Suprapubic skin (tissue), 4 donors: ENCODE data around the gene SLC16A3. TPM values are rescaled to one million over a fixed set of nuclear protein-coding genes. Genes with fewer than 3 reads are reported as not detected.

Experiments used
- DNase-seq, 2 donors: peaks; one replicate each; pipeline ENCODE4 v3.0.0-alpha.2; 2019; ENCODE audit warnings: low spot score in 2 of 2
- H3K27ac ChIP-seq: fragments of 200-600 bp; sonication (generic); one replicate; pipeline ENCODE4 v1.5.1; 2019
- H3K27me3 ChIP-seq: fragments of 200-600 bp; sonication (generic); one replicate; pipeline ENCODE4 v1.5.1; 2019
- H3K36me3 ChIP-seq: fragments of 200-600 bp; sonication (generic); one replicate; pipeline ENCODE4 v1.5.1; 2019
- H3K4me1 ChIP-seq: fragments of 200-600 bp; sonication (generic); one replicate; pipeline ENCODE4 v1.5.1; 2019
- H3K4me3 ChIP-seq: fragments of 200-600 bp; sonication (generic); one replicate; pipeline ENCODE4 v1.5.1; 2019; ENCODE audit warnings: mild to moderate bottlenecking
- H3K9me3 ChIP-seq: fragments of 200-600 bp; sonication (generic); one replicate; pipeline ENCODE4 v1.5.1; 2019
- CTCF ChIP-seq, 2 donors: fragments of 200-600 bp in 1 of 2; fragments of 450-650 bp in 1 of 2; sonication (generic) in 1 of 2; IDR thresholded peaks; one replicate each; pipeline ENCODE4 v1.5.1; 2016 to 2019; ENCODE audit warnings: antibody characterized with exemption in 2 of 2, mild to moderate bottlenecking in 1 of 2, moderate library complexity in 1 of 2
- EP300 ChIP-seq: sonication (generic); formaldehyde crosslinking; IDR thresholded peaks from one replicate; pipeline ENCODE4 v1.6.1; 2017; ENCODE audit warnings: antibody characterized with exemption
- POLR2A ChIP-seq, 2 donors: fragments of 450-650 bp; IDR thresholded peaks; one replicate each; pipeline ENCODE4 v1.6.1; 2017; ENCODE audit warnings: antibody characterized with exemption in 2 of 2, mild to moderate bottlenecking in 2 of 2, moderate library complexity in 2 of 2
- POLR2AphosphoS5 ChIP-seq, 3 donors: sonication (generic); formaldehyde crosslinking; IDR thresholded peaks; one replicate each; pipeline ENCODE4 v1.6.1; 2017; ENCODE audit warnings: antibody characterized with exemption in 3 of 3
- WGBS: methylation state at CpG from one replicate; pipeline ENCODE4 v1.1.5; 2018; 5-methylcytosine and 5-hydroxymethylcytosine counted together
- total RNA-seq, 4 donors: library from RNA; depleted of rRNA; stranded (reverse); fragments of >200 nt; gene quantifications; one replicate each; pipeline ENCODE4 v1.1.0, GENCODE V29; 2016

Gene SLC16A3
- total RNA-seq, 4 donors from 2014 or later: 3.6 to 7.6 (median 4.5) TPM

- 6% methylated on average over 19 of the region's 42 CpGs for WGBS
- no peaks in the 10 kb centered on the region for H3K36me3 ChIP-seq
- peaks cover 26% of the 10 kb centered on the region for H3K27me3 ChIP-seq
- peak overlapping the region; percentile 78 for H3K27ac ChIP-seq
- DNase-seq: peak; percentile 85 to 87
- H3K4me1 ChIP-seq: peaks cover 69% of the 10 kb centered on the region
- TF ChIP-seq CTCF (IDR thresholded peaks at IDR 0.05): no peak
- TF ChIP-seq POLR2A (IDR thresholded peaks at IDR 0.05): no peak
- no peak for TF ChIP-seq POLR2AphosphoS5 (IDR thresholded peaks at IDR 0.05)
- TF ChIP-seq EP300: no peak
- H3K4me3 ChIP-seq: peak overlapping the region; percentile 61
- H3K9me3 ChIP-seq: no peaks in the 10 kb centered on the region
These were observed 2.9 kb downstream of the SLC16A3 start for GRCh38 chr17:82231562-82232321.

- peak overlapping the region; percentile 61 for H3K4me3 ChIP-seq
- no peaks in the 10 kb centered on the region for H3K9me3 ChIP-seq
- TF ChIP-seq POLR2AphosphoS5 (IDR thresholded peaks at IDR 0.05): no peak
- no peak for TF ChIP-seq CTCF (IDR thresholded peaks at IDR 0.05)
- no peak for TF ChIP-seq EP300
- TF ChIP-seq POLR2A (IDR thresholded peaks at IDR 0.05): no peak
- WGBS: 80% methylated on average over 2 of the region's 21 CpGs
- peaks cover 26% of the 10 kb centered on the region for H3K27me3 ChIP-seq
- H3K4me1 ChIP-seq: peaks cover 76% of the 10 kb centered on the region
- DNase-seq: peak in 1 of 2 donors; percentile 78
- H3K27ac ChIP-seq: peak overlapping the region; percentile 78
- H3K36me3 ChIP-seq: no peaks in the 10 kb centered on the region
These were observed 3.5 kb downstream of the SLC16A3 start for GRCh38 chr17:82232322-82232820.

GRCh38 chr17:82232876-82233785 is 4.3 kb downstream of the SLC16A3 start:
- Histone ChIP-seq H3K27ac (no peak overlapping the region), H3K36me3 (no peaks in the 10 kb centered on the region), H3K27me3 (peaks cover 23% of the 10 kb centered on the region), H3K9me3 (no peaks in the 10 kb centered on the region), H3K4me3 (no peak overlapping the region), H3K4me1 (peaks cover 81% of the 10 kb centered on the region)
- DNase-seq: peak in 1 of 2 donors; percentile 60
- 78% methylated on average over 10 of the region's 21 CpGs for WGBS
- TF ChIP-seq CTCF (IDR thresholded peaks at IDR 0.05) (no peak), POLR2AphosphoS5 (IDR thresholded peaks at IDR 0.05) (no peak), EP300 (no peak), POLR2A (IDR thresholded peaks at IDR 0.05) (no peak)

GRCh38 chr17:82234211-82235055 is 5.6 kb downstream of the SLC16A3 start:
- no peaks in the 10 kb centered on the region for H3K9me3 ChIP-seq
- no peak overlapping the region for H3K27ac ChIP-seq
- H3K4me3 ChIP-seq: no peak overlapping the region
- TF ChIP-seq POLR2AphosphoS5 (IDR thresholded peaks at IDR 0.05): no peak
- peaks cover 11% of the 10 kb centered on the region for H3K27me3 ChIP-seq
- peaks cover 1% of the 10 kb centered on the region for H3K36me3 ChIP-seq
- DNase-seq: peak; percentile 70 to 78
- peaks cover 82% of the 10 kb centered on the region for H3K4me1 ChIP-seq
- 60% methylated on average over 17 of the region's 26 CpGs for WGBS

- no peak overlapping the region for H3K27ac ChIP-seq
- peak in 1 of 2 donors; percentile 62 for DNase-seq
- WGBS: 86% methylated on average over 6 of the region's 19 CpGs
- peaks cover 82% of the 10 kb centered on the region for H3K4me1 ChIP-seq
- no peaks in the 10 kb centered on the region for H3K9me3 ChIP-seq
- peaks cover 5% of the 10 kb centered on the region for H3K36me3 ChIP-seq
- no peak overlapping the region for H3K4me3 ChIP-seq
- TF ChIP-seq POLR2A (IDR thresholded peaks at IDR 0.05): no peak
- no peak for TF ChIP-seq POLR2AphosphoS5 (IDR thresholded peaks at IDR 0.05)
- peaks cover 4% of the 10 kb centered on the region for H3K27me3 ChIP-seq
These were observed 6.4 kb downstream of the SLC16A3 start for GRCh38 chr17:82235056-82235774.
